T-helper 1 cell (primary cell): ENCODE results near the gene ABHD15.

ENCODE experiments used
- DNase-seq, 5 donors: peaks; one replicate each; pipeline ENCODE4 v3.0.0-alpha.2; 2012 to 2020

ABHD15 gene

DNA sequence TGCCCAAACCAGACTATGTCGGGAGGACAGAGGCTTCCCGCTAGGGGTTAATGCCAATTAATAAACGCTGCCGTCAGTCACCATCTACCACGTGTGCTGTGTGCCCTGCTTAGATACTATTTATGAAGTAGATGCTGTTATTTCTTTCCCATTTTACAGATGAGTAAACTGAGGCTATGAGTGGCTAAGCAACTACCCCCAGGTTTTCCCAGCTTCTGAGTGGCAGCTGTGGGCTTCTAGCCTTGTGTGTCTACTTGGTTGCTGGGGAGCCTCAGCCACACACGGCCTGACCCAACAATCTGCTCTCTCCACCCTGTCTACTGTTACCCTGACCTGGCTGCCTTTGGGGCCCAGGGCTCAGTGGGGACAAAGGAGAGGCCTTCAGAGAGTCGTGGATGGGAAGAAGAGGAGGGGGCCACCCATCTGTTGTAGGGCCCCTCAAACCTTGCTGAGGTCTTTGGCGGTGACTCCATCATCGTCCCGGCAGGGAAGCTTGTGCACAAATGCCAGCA, 15.5 kb upstream of the ABHD15 start:
- DNase-seq = no peak

DNA sequence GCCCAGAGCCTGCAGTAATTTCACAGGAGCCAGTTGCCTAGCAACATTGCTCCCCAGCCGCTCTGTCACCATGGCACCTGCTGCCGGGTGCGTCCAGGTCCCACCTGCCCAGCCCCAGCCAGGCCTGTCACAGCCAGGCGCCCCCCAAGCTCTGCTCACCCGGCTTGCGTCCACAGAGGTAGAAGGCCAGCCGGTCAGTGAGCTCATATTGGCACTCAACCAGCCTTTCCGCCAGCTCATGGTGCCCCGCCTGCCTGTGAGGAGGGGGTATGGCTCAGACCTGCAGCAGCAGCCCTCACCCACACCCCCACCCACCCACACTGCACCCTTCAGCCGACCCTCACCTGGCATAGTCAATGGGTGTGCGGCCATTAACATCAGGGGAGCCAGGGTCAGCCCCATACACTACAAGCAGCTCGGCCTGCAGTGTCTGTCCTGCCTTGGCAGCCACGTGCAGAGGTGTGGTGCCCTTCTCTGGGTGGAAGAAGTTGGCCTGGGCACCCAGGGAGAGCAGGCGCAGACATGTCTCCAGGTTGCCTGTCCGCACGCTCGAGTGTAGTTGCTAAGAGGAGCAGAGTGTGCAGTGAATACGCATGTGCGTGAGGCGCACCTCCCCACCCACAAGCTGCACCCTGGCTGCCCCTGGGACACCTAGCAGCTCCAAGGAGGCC, 14.9 kb upstream of the ABHD15 start:
- DNase-seq = no peak

DNA sequence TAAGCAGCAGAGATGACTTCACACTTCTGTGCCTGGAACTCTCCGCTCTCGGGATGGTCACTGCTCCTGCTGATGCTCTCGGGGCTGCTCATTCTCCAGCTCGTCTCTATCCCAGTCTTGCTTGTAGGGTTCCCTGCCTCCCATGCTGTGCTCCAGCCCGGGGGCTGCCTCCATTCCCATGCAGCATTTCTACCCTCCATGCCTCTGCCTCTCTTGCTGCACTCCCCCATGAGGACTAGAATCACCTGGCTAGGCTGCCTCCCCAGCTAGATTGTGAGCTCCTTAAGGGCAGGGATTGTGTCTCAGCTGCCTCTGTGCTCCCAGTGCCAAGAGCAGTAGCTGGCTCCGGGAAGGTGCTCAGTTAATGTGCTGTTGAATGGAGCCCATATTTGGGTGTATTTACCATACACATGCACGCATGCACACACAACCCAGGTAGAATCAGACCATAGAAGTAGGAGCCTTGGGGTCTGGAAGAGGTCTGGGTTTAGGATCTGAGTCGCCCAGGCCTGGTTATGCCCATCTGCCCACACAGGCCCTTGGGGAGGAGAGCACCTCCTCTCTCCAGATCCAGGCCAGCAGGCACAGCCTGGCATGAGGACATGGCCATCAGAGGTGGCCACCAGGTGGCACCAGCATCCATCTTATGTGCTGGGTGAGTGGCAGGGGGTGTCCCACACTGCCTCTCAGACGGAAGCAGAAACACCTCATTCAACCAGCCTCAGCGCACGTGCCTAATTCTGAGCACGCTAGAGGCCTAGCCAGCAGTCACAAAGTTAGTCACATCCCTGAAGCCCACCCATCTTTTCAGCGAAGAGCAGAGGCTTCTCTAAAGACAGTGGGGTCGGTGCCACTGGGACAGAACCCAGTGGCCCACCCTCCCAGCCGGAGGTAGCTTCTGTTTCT, 13.3 kb upstream of the ABHD15 start:
- DNase-seq = peak; percentile 79 to 89 (median 85)

DNA sequence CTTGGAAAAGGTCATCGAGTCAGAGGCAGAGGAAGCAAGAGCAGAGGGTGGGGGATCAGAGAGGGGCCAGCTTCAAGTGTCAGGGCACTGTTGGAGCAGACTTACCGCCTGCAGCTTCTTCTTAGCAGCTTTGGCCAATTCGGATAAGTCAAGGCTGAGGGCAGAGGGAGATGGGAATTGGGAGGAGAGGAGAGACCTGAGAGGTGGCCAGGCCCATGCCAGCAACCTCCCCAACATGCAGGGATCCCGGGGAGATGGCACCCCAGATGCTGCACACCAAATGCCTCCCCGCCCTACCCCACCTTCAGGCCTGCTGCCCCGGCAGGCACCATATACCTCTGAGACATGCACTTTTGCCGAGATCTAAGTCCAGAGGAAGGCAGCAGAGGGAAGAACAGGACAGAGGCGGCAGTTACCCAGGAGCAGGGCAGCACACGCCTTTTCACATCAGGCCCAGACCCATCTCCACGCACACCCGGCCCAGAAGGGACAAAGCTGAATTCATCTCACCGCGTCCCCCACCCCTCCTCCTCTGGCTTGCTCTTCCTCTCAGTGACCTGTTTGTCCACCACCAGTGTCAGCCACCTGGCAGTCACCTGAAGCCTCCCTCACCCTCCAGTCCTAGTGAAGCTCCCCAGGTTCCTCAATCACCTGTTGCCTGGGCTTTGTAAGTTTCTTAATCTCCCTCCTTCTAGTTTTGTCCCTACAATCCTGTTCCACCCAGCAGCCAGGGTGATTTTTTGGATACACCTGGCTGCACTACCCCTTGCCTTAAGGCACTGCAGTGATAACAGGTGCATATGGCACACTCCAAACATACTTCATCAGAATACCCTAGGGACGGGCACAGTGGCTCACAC, 12.0 kb upstream of the ABHD15 start:
- DNase-seq = no peak

DNA sequence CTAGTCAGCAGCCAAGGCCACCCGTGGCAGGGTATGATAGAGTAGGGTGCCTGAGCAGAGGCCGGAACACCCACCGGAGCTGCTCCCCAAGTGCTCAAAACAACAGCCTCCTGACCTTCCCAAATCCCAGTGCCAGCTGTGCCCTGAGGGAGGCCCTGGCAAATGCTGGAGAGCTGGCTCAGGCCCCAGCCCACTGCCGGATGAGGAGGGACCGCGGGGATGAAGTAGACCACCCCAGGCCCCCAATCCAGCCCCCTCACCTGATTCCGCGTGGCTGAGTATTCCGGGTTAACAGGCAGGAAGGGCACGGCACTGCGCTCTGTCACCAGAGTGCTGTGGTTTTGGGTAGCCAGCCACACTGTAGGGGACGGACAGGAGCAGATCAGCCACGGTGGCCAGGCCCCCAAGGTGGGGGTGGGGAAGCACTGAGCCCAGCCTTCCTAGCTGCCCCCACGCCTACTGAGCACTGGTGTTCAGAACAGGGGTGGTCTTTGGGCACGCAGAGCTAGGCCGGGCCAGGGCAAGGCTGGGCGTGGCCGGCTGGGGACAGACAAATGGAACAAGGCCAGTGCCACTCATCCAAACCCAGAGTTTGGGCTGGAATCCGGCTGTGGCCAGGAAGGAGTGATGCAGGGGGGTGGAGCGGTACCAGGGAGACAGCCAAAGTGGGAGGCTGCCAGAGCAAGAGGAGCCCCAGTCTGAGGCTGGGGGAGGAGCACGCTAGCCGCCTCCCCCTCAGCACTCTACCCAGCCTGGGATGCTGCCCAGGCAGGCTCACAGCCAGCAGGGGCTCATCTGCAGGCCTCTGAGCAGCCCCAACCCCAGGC, 10.8 kb upstream of the ABHD15 start:
- no peak for DNase-seq

DNA sequence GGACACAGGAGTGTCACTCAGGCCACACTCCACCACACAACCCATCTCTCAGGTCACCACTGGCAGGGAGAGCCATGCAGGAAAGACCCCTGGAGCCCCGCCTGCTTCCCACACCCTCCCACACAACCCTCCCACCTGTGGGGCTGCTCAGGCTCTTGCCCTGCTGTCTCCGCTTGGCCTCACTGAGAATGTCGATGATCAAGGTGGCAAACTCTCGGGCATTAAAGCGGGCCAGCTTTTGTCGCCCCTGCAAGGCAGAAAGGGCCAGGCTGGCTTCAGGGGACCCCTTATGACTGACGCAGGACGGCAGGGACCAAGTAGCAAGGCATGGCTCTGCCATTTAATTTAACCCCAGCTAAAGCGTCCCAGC, 10.1 kb upstream of the ABHD15 start:
- DNase-seq = no peak

DNA sequence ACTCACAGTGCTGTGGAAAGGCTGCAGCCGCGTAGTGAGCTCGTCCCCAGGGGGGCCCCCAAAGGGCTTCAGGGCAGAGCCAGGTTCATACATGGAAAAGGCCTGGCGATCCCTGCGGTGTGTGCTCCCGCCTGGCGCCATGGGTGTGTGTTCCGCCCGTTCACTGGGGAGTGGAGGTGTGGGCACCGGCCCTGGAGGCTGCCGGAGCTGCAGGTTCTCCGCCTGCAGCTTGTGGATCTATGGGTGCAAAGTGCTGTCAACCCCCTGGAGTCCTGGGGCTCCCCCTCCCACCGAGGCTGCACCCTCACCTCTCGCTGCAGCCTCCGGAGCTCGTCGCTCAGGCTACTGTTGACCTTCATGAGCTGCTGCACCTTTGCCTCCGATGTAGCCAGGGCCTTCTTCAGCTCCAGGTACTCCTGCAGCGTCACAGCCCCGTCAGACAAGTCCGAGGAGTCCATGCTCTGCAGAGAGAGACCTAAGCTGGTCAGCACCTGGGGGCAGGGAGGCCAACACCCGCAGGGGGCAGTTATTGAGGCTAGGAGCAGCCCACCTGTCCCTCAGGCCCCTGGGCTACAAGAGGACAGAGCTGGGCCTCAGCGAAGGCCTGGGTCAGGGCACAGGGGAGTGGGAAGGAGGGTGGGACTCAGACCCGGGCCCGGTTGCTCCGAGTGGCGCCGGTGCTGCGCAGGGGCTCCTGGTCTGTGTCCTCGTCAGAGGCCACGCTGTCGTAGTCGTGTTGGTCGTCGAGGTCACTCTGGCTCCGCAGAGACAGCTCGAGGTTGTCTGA, 9.6 kb upstream of the ABHD15 start:
- no peak for DNase-seq

DNA sequence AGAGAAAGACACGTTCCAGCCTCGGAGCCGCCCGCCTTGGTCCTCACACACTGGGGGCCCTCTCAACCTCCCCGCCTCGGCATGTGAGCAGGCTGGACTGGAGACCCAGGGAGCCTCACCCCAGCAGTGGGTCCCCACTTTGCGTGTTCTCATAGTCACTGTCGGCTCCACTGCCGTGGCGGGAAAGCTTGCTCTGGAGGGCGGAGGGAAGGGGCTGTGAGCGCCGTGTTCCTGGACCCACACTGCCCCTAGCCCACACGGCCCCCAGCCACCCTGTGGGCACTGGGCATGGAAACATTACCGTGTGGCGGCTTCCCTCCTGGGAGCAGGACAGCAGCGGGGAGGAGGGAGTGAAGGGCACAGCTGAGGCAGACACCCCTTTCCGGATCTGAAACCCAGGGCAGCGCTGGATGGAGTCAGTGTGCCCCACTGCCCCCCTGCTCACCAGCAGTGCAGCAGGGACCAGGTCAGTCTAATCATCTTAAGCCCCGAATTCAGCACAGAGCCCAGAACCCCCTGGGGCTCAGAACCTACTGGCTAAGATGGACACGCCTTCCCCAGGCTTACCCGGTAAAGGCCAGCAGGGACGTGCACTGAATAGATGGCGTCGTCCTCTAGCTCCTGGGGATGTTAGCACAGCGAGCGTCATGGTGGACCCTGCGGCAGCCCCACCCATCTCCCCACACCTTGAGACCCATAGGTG, 8.8 kb upstream of the ABHD15 start:
- no peak for DNase-seq

DNA sequence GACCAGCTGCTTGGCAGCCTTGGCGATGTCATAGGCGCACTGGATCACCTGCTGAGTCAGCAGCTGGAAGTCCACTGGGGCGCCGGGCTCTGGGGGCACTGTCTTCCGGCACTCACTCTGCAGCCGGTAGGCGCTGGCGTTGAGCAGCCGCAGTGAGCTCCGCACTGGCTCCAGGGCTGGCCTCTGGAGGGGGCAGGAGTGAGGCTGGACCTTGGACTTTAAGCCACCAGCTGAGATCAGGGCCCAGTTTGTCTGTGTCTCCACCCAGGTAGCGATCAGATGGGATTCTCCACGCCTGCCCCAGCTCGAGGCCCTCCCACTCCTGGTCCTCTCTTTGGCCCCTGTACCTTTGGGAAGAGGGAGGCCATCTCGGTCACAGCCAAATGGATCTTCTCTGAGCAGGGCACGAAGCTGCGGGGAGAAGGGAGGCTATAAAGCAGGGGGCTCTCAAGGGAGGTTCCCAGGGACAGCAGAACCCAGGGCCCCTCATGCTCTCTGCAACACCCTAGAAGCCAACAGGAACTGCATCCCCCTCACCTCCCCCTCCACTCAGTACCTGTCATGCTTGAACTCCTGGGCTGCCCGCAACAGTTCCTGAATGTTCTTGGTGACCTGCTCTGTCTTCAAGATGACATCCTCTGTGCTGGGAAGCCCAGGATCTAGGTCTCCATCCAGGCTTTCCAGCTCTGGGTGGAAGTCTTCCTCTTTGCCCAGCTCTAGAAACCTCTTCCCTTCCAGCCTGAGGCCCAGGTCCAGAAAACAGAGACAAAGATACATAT, 8.1 kb upstream of the ABHD15 start:
- no peak for DNase-seq

DNA sequence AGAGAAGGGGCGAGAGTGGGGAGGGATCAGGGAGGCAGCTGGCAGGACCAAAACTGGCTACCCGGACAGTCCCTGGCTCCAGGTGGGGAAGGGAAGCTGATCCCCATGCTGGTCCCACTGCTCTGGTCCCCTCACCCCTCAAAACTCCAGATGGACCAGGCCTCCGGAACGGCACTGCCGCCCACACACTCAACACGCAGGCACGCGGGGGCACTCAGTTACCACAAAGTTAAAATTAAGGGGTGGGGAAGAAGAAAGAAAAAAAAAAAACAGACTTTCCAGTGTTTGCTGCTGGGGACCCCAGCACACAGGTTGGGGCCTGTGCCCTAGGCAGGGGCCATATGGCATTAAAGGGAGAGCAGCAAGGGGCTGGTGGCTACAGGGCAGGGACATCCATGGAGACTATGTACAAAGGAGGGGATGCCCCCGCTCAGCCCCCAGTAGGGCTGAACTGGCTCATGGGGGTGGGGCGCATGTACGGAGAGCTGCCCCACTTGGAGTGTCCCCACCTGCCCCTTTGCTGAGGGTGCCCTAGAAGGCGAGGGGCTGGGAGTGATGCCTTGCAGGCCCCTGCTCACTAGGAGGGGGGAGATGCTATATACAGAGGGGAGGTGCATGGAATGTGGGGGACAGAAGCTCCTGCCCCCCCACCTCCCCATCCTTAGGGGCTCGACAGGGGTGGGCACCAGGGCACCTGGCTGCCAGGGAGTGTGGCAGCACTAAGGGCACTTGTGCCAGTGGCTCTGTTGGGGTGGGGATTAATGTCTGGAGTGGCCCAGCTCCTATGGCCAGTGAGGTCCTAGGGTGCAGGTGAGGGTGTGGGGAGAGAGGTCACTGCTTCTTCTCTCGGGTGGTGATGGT, 7.3 kb upstream of the ABHD15 start:
- DNase-seq = no peak

DNA sequence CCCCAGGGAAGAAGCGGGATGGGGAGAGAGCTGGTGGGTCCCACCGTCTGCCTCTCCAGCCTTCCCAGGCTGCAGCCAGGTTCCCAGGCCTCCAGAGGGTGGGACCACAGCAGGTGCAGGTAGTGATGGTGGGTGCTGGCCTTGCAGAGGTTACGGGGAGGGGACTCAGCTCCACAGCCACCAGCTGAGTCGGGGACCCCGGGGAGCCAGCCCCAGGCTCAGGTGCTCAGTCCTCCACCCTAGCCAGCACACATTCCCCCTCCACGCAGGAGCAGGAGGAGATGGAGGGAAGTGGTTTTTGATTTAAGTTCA, 6.7 kb upstream of the ABHD15 start:
- DNase-seq = no peak

DNA sequence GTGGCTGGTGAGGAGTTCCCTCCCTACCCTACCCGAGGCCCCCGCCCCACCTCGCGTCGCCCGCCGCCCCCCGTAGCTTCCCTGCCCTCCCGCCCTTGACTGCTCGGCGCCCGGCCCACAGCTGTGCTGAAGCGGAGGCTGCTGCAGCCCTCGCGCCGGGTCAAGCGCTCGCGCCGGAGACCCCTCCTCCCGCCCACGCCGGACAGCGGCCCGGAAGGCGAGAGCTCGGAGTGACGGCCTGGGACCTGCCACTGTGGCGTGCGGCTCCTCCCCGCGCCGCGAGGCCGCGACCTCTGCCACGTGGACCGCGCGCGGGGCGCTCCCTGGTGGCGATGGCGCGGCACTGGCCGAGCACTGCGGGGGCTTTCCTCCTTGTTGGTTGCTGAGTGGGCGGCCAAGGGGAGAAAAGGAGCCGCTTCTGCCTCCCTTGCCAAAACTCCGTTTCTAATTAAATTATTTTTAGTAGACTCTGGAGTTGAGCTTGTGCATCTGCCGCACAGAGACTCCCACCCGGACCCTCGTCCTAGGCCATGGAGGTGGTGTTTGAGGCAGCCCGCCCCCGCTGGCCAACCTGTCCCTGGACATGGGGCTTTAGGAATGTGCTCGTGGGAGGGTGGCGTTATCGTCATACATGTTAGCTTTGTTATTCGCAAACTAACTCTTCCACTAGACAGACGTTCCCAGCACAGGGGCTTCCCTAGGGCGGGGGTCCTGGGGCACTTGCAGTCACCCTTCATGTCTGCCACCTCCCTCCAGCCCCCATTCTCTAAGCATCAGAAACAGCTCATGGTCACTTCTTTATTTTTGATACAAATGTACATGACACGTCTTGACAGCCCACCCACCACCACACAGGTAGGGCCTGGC, 6.1 kb upstream of the ABHD15 start:
- DNase-seq = peak in 3 of 5 donors; percentile 34 to 47 (median 43)

DNA sequence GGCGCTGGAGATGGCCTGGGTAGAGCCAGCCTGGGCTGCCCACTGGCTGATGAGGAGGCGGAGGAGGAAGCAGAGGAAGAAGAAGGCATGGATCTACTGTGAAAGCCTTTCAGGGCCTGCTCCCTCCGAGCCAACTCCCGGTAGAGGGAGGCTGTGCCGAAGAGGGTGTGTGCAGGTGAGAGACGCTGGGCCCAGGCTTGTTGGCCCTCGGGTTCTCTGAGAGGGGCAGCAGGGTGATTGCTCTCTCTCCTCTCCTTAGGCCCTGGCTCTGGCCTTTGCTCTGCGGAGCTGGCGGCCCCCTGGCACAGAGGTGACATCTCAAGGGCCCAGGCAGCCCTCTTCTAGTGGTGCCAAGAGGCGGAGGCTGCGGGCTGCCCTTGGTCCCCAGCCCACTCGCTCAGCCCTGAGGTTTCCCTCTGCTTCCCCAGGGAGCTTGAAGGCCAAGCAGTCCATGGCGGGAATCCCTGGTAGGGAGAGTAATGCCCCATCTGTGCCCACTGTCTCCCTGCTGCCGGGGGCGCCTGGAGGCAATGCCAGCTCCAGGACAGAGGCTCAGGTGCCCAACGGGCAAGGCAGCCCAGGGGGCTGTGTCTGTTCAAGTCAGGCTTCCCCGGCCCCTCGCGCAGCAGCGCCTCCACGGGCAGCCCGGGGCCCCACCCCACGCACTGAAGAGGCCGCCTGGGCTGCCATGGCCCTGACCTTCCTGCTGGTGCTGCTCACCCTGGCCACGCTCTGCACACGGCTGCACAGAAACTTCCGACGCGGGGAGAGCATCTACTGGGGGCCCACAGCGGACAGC, 5.2 kb upstream of the ABHD15 start:
- no peak for DNase-seq

DNA sequence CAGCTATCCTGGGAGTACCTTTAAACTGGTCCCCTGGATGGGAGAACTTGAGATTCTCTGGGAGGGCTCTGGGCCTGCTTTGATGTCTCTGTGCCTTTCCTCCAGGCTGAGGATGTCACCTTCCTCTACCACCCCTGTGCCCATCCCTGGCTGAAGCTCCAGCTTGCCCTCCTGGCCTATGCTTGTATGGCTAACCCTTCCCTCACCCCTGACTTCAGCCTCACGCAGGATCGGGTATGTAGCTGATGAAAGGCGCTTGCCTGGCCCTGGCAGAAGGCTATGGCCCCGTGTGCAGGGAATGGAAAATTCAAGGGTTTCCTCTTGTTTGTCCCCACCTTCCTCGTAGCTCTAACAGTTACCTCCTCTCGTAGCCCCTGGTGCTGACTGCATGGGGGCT, 4.6 kb upstream of the ABHD15 start:
- DNase-seq = no peak

DNA sequence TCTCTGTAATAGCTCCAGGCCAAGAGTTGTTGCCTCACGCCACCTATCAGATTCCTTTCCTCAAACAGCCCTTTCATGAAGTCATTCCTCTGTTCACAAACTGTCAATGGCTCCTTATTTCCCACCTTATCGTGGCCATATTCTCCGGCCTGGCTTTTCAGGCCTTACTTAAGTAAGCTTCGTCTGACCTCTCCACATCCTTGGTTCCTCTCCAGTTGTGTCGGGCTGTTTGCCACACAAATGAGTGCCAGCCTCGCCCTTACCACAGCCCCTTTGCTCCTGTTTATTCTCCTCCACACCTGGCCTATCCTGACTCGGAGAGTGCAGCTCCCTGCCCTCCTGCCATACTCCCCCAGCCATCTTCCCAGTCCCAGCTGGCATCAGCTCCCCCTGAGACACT, 3.7 kb upstream of the ABHD15 start:
- no peak for DNase-seq

DNA sequence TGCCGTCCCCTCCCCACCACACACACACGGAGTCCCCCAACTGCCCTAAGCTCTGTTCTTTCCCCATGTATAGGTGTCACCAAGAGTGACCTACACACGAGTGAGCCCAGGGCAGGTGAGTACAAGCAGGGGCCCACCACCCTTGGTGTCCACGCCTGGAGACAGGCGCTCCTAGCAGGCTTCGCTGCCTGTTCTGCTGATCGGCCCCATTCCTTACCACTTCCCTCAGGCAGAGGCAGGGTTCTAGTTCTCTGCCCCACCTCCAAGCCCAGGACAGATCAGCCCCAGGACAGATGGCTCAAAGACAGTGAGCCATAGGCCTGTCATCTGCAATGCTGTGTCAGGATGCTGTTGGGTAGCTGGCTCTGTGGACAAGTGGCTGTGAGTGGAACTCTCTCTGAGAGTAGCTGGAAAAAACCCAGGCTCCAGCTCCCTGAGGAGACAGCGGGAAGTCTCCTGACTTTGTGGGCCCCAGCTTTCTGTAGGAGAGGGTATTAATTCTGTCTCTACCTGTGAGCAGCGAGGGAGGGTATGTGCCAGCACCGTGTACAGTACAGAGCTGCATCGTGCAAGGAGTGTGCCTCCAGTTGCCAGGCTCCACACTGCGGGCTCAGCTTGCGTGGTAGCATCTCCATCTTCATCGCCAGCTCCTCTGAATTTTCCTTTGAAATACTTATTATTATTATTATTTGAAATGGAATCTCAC, 2.6 kb upstream of the ABHD15 start:
- DNase-seq = no peak
